Testis (tissue), 3 donors: Measurements from ENCODE around the gene PEF1. TPM values are rescaled to one million over a fixed set of nuclear protein-coding genes. Genes with fewer than 3 reads are reported as not detected.
A peak's percentile ranks its signal among the peaks of the same experiment; 100 is the strongest.

Experiments used
- DNase-seq: peaks from one replicate; pipeline ENCODE4 v3.0.0-alpha.2; 2019
- H3K27ac ChIP-seq, 2 donors: fragments of 200-600 bp; sonication (generic); one replicate each; pipeline ENCODE4 v1.5.1; 2019
- H3K27me3 ChIP-seq: fragments of 200-600 bp; sonication (generic); one replicate; pipeline ENCODE4 v1.5.1; 2019
- H3K36me3 ChIP-seq: fragments of 200-600 bp; sonication (generic); one replicate; pipeline ENCODE4 v1.5.1; 2017; ENCODE audit warnings: low read depth; ENCODE audit errors: missing control alignments
- H3K4me1 ChIP-seq: fragments of 200-600 bp; sonication (generic); one replicate; pipeline ENCODE4 v1.5.1; 2019
- H3K4me3 ChIP-seq, 2 donors: fragments of 200-600 bp; sonication (generic); one replicate each; pipeline ENCODE4 v1.5.1; 2017 to 2019
- H3K9me3 ChIP-seq: fragments of 200-600 bp; sonication (generic); one replicate; pipeline ENCODE4 v1.5.1; 2017
- POLR2A ChIP-seq: fragments of 450-650 bp; IDR thresholded peaks from one replicate; pipeline ENCODE4 v1.6.1; 2017; ENCODE audit warnings: antibody characterized with exemption, mild to moderate bottlenecking, moderate library complexity
- WGBS, 2 donors: methylation state at CpG; one replicate each; pipeline ENCODE4 v1.1.5; 2018; 5-methylcytosine and 5-hydroxymethylcytosine counted together
- intact Hi-C: fragments of 100-400 bp; cut with DNase I; formaldehyde crosslinking; loops from one replicate; pipeline ENCODE4 v1.15.1; 2023; ENCODE audit warnings: low total_unique reads
- polyA plus RNA-seq: library from polyadenylated mRNA; stranded (reverse); fragments of 350-450 nt; fragmentation: Illumina TruSeq; extraction: RNeasy Lipid Tissue Mini Kit (QIAGEN cat#74804); gene quantifications from one replicate; pipeline ENCODE4 v1.2.3, GENCODE V29; 2014; ENCODE audit warnings: low read depth, low replicate concordance; ENCODE audit not compliant: insufficient read depth
- total RNA-seq, 2 donors: library from RNA; depleted of rRNA; stranded (reverse); fragments of >200 nt; gene quantifications; one replicate each; pipeline ENCODE4 v1.2.3, GENCODE V29; 2016
- TF ChIP-seq, protein P1 (sequence below), 3 experiments: fragments of 450-650 bp in 2 of 3; fragments of 200-600 bp in 1 of 3; sonication (generic) in 1 of 3; IDR thresholded peaks; one replicate each; pipeline ENCODE4 v1.5.1; 2016 to 2019; ENCODE audit warnings: antibody characterized with exemption in 3 of 3, mild to moderate bottlenecking in 2 of 3, moderate library complexity in 1 of 3

Gene PEF1
- total and polyA plus RNA-seq, 3 donors from 2014 or later = 73.5 to 124 (median 81.4) TPM

DNA sequence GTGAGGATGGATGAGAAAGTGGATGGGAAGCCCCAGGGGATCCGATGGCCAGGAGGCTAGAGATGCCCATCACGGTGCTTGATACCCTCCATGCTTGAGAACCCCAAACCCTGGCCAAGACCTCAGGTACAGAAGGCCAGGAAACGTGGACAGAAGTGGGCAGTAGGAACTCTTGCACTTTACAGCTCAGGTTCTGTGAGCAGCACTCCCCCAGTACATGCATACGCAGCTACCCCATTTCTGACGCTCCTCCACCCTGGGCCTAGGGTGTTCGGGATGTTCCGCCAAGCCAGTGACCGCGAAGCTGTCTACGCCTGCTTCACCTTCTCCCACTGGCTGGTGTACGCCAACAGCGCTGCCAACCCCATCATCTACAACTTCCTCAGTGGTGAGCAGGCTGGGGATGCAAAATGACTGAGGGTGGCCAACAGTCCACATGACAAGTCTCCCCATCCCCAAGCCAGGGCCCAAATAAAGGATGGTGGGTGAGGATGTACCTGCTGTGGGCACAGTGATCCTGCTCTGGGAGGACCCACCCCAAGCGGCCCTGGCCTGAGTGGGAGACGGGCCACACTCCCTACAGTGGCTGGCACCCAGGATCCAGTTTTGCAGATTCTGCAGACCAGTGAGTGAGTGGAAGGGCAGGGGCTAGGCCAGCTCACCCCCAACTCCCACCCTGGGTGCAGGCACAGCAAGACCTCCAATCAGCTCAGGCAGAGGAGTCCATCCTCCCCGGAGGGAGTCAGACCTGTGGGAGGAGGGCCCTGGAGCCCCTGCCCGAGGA is 19.8 kb downstream of the PEF1 start:
- Histone ChIP-seq H3K9me3 (no peaks in the 10 kb centered on the region), H3K4me1 (peaks cover 27% of the 10 kb centered on the region), H3K36me3 (no peaks in the 10 kb centered on the region), H3K27me3 (no peaks in the 10 kb centered on the region), H3K4me3 (no peak overlapping the region), H3K27ac (peak overlapping the region in 1 of 2 donors; percentile 28)
- no peak for DNase-seq
- 91 to 98% methylated on average over 11 to 16 of the region's 16 CpGs for WGBS, 2 donors
- TF ChIP-seq POLR2A = no peak
- TF ChIP-seq, protein P1, sequence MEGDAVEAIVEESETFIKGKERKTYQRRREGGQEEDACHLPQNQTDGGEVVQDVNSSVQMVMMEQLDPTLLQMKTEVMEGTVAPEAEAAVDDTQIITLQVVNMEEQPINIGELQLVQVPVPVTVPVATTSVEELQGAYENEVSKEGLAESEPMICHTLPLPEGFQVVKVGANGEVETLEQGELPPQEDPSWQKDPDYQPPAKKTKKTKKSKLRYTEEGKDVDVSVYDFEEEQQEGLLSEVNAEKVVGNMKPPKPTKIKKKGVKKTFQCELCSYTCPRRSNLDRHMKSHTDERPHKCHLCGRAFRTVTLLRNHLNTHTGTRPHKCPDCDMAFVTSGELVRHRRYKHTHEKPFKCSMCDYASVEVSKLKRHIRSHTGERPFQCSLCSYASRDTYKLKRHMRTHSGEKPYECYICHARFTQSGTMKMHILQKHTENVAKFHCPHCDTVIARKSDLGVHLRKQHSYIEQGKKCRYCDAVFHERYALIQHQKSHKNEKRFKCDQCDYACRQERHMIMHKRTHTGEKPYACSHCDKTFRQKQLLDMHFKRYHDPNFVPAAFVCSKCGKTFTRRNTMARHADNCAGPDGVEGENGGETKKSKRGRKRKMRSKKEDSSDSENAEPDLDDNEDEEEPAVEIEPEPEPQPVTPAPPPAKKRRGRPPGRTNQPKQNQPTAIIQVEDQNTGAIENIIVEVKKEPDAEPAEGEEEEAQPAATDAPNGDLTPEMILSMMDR (IDR thresholded peaks at IDR 0.05) = no peak
- intact Hi-C loops = no loop called here

DNA sequence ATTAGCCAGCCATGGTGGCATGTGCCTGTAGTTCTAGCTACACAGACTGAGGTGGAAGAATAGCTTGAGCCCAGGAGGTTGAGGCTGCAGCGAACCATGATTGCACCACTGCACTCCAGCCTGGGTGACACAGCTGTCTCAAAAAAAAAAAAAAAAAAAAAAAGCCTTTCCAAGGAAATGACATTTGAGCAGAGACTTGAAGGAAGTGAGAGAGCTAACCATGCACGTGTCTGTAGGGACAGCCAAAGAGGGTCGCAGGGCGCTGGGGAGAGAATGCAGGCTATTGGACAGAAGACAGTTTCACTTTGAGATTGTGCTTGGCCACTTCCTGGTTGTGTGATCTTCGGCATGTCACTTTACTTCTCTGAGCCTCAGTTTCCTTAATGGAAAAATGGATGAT is 20.4 kb downstream of the PEF1 start:
- TF ChIP-seq, protein P1 (IDR thresholded peaks at IDR 0.05) = no peak
- no peak for TF ChIP-seq POLR2A
- Histone ChIP-seq H3K4me3 (no peak overlapping the region), H3K36me3 (no peaks in the 10 kb centered on the region), H3K9me3 (no peaks in the 10 kb centered on the region), H3K27me3 (no peaks in the 10 kb centered on the region), H3K4me1 (peaks cover 27% of the 10 kb centered on the region), H3K27ac (no peak overlapping the region)
- DNase-seq = no peak
- WGBS, 2 donors = 71 to 82% methylated on average over 5 of the region's 5 CpGs
- intact Hi-C loops = no loop called here

GRCh38 chr1:31623365-31623764 is 21.3 kb downstream of the PEF1 start:
- DNase-seq = no peak
- Histone ChIP-seq H3K27ac (no peak overlapping the region), H3K9me3 (no peaks in the 10 kb centered on the region), H3K4me3 (no peak overlapping the region), H3K4me1 (peaks cover 26% of the 10 kb centered on the region), H3K36me3 (no peaks in the 10 kb centered on the region), H3K27me3 (no peaks in the 10 kb centered on the region)
- TF ChIP-seq POLR2A = no peak
- TF ChIP-seq, protein P1 (IDR thresholded peaks at IDR 0.05) = no peak
- intact Hi-C loops = no loop called here
- 96% methylated on average over 12 of the region's 12 CpGs for WGBS, 2 donors

DNA sequence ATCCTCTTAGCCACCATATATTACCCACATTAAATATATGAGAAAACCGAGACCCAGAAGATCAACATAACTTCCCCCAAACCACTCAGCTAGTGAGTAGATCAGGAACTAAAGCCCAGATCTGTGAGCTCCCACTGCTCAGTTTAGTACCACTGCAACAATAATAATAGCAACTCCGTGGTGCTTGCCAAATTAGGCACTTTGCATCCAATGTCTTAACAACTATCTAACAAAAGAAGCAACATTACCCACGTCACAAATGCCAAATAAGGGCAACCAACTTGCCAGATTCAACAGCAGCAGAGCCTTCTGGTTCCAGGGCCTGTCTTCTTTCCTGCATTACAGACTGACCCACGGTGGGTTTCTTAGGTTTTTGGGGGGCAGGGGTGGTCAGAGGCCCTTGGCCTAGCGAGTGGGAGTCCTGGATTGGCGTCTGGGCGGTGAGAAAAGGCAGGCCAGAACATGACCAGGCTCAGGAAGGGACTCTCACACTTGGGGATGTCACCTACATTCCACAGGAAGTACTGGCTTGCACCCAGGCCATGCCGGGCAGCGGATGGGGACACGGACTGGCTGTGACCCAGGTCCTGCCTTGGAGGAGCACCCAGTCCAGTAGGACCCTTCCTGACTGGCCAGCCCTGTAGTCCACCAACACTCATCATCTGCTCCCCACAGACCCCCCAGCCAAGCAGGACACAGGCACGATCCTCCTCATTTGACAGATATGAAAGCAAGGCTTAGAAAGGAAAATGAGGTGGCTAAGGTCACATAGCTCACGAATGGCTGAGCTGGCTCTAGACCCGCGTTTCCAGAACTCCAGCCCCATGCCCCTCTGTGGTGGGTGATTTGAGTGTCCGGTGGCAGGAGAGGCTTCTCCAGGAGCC is 22.6 kb downstream of the PEF1 start:
- Histone ChIP-seq H3K36me3 (no peaks in the 10 kb centered on the region), H3K4me3 (no peak overlapping the region), H3K27me3 (no peaks in the 10 kb centered on the region), H3K4me1 (peaks cover 22% of the 10 kb centered on the region), H3K9me3 (no peaks in the 10 kb centered on the region), H3K27ac (no peak overlapping the region)
- intact Hi-C loops = no loop called here
- DNase-seq = no peak
- TF ChIP-seq, protein P1 (IDR thresholded peaks at IDR 0.05) = no peak
- no peak for TF ChIP-seq POLR2A
- 82 to 86% methylated on average over 13 to 15 of the region's 15 CpGs for WGBS, 2 donors
